ENCODE measurements around the gene MOB3B.

MOB3B gene

DNA sequence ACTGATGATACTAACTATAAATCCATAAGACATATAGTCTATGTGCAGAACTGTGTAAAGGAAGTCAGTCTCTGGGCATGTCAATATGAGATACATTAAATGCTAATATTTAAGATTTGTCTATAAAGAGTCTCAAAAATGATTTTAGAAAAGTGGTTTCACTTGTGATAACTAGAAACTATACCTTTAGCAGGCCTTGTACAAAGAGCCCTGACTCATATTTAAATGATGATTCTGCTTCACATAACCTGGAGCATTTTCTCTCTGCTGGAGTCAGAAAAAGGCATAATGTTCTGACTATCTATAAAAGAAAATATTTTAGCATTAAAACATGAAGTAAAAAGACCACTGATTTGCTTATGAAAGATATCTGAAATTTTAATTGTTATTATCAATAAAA, 28.7 kb upstream of the MOB3B start:
- DNase-seq (ENCODE audit: low read depth in 2 of 2) = no peak
- H3K4me3 ChIP-seq (replicated peaks in 1 of 2; ENCODE audit: low read depth in 2 of 2, low read length in 2 of 2) = no peak overlapping the region
- TF ChIP-seq, protein P1, sequence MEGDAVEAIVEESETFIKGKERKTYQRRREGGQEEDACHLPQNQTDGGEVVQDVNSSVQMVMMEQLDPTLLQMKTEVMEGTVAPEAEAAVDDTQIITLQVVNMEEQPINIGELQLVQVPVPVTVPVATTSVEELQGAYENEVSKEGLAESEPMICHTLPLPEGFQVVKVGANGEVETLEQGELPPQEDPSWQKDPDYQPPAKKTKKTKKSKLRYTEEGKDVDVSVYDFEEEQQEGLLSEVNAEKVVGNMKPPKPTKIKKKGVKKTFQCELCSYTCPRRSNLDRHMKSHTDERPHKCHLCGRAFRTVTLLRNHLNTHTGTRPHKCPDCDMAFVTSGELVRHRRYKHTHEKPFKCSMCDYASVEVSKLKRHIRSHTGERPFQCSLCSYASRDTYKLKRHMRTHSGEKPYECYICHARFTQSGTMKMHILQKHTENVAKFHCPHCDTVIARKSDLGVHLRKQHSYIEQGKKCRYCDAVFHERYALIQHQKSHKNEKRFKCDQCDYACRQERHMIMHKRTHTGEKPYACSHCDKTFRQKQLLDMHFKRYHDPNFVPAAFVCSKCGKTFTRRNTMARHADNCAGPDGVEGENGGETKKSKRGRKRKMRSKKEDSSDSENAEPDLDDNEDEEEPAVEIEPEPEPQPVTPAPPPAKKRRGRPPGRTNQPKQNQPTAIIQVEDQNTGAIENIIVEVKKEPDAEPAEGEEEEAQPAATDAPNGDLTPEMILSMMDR (IDR thresholded peaks at IDR 0.05; ENCODE audit: low read depth, low read length) = no peak

DNA sequence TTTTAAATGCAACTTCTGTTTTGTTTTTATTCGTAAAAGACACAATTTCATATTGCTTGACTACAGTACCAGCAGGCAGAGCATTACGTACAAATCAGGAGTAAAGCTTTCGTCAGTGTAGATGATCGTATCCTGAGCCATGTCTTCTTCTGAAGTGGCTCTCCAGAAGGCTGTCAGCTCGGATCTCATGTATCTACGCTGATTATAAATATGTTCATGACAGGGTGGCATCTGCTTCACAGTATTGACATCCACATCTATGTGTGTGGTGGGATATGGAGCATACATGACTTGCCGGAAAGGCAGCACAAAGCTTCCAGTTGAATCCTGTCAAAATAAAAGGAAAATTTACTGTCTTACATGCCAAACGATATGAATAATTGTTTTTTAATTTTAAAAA, 26.9 kb upstream of the MOB3B start:
- DNase-seq (ENCODE audit: low read depth in 2 of 2) = no peak
- H3K4me3 ChIP-seq (replicated peaks in 1 of 2; ENCODE audit: low read depth in 2 of 2, low read length in 2 of 2) = no peak overlapping the region
- TF ChIP-seq, protein P1 (IDR thresholded peaks at IDR 0.05; ENCODE audit: low read depth, low read length) = no peak

DNA sequence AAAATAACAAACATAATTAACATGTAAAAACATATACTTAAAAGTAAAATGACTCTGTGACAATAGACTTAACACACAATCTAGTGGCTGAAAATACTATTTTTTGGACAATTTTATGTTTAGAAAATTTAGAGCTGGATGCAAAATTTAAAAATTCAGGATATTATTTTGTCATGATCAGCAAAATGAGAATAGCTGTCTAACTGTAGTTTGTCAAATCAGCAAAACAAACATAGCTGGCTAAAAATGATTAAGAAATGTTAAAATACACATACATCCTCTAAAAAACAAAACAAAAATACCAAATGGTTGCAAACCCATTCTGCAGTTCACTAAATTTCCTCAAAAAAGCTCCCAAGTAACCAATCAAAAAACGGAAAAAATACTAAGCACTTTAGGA, 25.1 kb upstream of the MOB3B start:
- TF ChIP-seq, protein P1 (IDR thresholded peaks at IDR 0.05; ENCODE audit: low read depth, low read length) = no peak
- DNase-seq (ENCODE audit: low read depth in 2 of 2) = no peak
- H3K4me3 ChIP-seq (replicated peaks in 1 of 2; ENCODE audit: low read depth in 2 of 2, low read length in 2 of 2) = no peak overlapping the region

DNA sequence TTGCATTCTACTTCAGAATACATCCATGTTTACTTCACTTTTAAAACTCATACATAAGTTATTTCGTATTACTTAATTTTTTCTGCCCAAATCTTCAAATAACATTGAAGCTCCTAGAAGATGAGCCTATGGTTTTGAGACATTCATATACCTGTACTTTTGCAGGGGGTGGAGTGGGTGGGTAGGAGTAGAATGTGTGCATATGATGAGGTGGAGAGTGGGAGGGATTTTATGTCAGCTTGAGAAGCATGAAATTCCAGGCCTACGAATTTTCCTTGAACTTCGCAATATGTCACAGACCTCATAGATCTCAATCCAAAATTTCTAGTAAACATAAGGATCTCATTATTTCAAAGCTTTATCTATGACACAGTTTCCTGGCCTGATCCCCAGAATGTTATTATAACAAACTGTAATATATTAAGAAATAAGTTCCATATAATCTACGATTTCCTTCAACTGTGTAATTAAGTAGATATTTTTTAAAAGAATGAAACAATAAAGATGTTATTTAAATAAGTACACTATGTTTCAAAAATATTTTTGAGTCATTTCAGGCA, 19.7 kb upstream of the MOB3B start:
- H3K4me3 ChIP-seq (replicated peaks in 1 of 2; ENCODE audit: low read depth in 2 of 2, low read length in 2 of 2) = no peak overlapping the region
- peak; percentile 28 to 74 for DNase-seq (ENCODE audit: low read depth in 2 of 2)
- TF ChIP-seq, protein P1 (IDR thresholded peaks at IDR 0.05; ENCODE audit: low read depth, low read length) = no peak

DNA sequence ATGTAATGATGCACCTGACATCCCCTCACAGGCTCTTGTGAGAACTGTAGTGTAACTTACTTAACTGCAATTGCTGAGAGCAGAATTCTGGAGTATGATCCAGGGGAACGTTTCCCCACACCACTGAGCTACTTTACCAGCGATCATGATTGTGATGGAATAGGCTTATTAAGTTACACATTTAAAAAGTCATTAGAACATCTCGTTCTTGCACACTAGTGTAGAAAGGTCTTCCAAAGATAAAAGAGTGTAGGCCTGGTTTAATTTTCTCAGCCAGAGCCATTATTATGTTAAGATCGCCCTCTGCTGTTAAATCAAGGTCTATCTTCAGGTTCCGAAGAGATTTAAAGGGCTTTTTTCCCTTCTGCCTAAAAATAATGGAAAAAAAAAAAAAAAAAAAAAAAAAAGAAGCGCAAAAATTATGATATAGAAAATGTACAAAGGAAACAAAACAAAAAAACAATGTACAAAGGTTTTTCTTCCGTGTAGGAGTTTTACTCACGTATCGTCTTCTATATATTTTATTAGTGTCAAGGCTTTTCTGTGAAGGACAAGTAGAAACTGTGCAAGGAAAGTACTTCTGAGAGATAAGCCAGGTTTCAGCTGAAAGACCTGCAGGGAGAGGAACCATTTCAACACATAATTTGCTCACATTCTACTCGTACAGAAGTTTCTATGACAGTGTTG, 18.6 kb upstream of the MOB3B start:
- DNase-seq (ENCODE audit: low read depth in 2 of 2) = peak; percentile 65 to 68
- TF ChIP-seq, protein P1 (IDR thresholded peaks at IDR 0.05; ENCODE audit: low read depth, low read length) = peak; percentile 46
- H3K4me3 ChIP-seq (replicated peaks in 1 of 2; ENCODE audit: low read depth in 2 of 2, low read length in 2 of 2) = no peak overlapping the region

DNA sequence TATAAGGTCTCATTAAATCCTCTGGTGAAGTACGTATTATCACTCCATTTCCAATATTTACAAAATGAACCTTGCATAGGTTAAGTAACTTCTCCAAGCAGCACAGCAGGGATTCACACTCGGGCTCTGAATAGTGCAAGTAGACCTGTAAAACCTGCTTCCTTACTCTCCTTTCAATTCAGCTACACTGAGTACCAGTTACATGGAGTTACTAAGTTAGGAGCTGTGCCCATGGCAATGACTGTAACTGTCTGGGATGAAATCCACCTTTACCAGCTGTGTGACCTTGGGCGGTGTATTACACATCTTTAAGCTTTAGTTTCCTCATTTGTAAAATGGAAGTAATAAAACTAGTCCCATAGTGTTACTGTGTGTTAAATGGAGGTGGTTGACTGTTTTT, 15.9 kb upstream of the MOB3B start:
- DNase-seq (ENCODE audit: low read depth in 2 of 2) = no peak
- TF ChIP-seq, protein P1 (IDR thresholded peaks at IDR 0.05; ENCODE audit: low read depth, low read length) = no peak
- H3K4me3 ChIP-seq (replicated peaks in 1 of 2; ENCODE audit: low read depth in 2 of 2, low read length in 2 of 2) = no peak overlapping the region

Data from cardiac fibroblast (primary cell).